Measurements from ENCODE around the gene SBNO2. TPM values are rescaled to one million over a fixed set of nuclear protein-coding genes. Genes with fewer than 3 reads are reported as not detected.

The SBNO2 gene
- total and polyA plus RNA-seq, 2 of the 4 experiments (the other 2 are of a cell fraction) = 13.4 to 40.5 TPM

DNA sequence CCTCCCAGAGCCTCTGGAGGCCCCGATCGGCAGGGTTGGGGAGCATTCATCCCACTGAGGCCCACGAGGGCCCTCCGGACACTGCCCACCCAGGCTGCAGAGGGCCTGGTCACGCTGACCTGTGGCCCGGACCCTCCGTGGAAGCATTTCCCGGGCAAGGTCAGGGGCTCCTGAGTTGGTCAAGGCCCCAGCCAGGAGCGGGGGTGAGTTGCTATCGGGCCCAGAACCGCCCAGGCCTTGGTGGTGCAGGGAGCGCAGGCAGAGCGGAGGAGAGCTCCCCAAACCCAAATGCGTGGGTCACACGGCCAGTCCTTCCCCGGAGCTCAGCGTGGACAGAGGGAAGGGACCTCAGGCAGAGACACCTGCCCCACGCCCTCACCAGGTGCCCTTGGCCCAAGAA is 44.5 kb downstream of the SBNO2 start:
- peak overlapping the region; percentile 43; the same call in 1 of the 2 replicates for H2AK5ac ChIP-seq (ENCODE audit: low read depth, low read length)
- no peaks in the 10 kb centered on the region for H3K27me3 ChIP-seq (ENCODE audit: control insufficient read depth, insufficient read depth, low read length)
- no peak overlapping the region for H2BK5ac ChIP-seq (ENCODE audit: low read depth, low read length, poor library complexity, severe bottlenecking)
- WGBS, 2 experiments (ENCODE audit: extremely low coverage in 2 of 2, insufficient read length in 1 of 2) = 95% methylated on average over 15 of the region's 18 CpGs; no CpG with 5 or more reads in 1 of the 2 experiments
- H2BK120ac ChIP-seq (ENCODE audit: low read depth, low read length) = no peak overlapping the region
- no peak overlapping the region for H3K4ac ChIP-seq (ENCODE audit: low read depth, low read length)
- BruUV-seq (replicated peaks) = no TSS peak
- H2BK20ac ChIP-seq (ENCODE audit: low read depth, low read length) = no peak overlapping the region
- ChIA-PET POLR2A (ENCODE audit: unreplicated experiment) (no interaction called here), CTCF (interaction anchor here (0.5 kb wide), 1 partner anchor 64 kb away, joined by 3 read pairs; no protein-coding TSS in a partner anchor)
- H3K14ac ChIP-seq (replicated peaks; ENCODE audit: low read depth, low read length) = no peak overlapping the region
- H3K4me2 ChIP-seq (ENCODE audit: low read depth, low read length) = no peak overlapping the region
- intact Hi-C loops (cut with micrococcal nuclease) (no loop called here), dilution Hi-C loops (cut with HindIII; ENCODE audit: low sequenced_read_pairs, unreplicated experiment) (no loop called here), in situ Hi-C loops (cut with MboI; ENCODE audit: low sequenced_read_pairs) (no loop called here)
- no peak overlapping the region for H4K8ac ChIP-seq (ENCODE audit: low read depth in 2 of 2, low read length in 2 of 2)
- peaks cover 29% of the 10 kb centered on the region for H3K4me1 ChIP-seq (ENCODE audit: control insufficient read depth, insufficient read depth, low read length)
- H3K4me3 ChIP-seq (ENCODE audit: insufficient read depth, low read depth, low read length) = no peak overlapping the region
- ATAC-seq (ENCODE audit: low read depth) (no peak), DNase-seq (no peak)
- H2AK9ac ChIP-seq (replicated peaks; ENCODE audit: low read depth, low read length, poor library complexity) = peak overlapping the region; percentile 9
- H3K23ac ChIP-seq (ENCODE audit: low read depth, low read length) = no peak overlapping the region
- H3K56ac ChIP-seq (ENCODE audit: extremely low read depth, insufficient read depth, low read length) = no peak overlapping the region
- H3K79me1 ChIP-seq (ENCODE audit: low read depth in 1 of 2, low read length in 2 of 2) = peaks cover 30 to 79% of the 10 kb centered on the region in 2 experiments; a peak in 3 of 4 replicates
- no peaks in the 10 kb centered on the region for H3K9me3 ChIP-seq (ENCODE audit: control insufficient read depth, insufficient read depth, low read length)
- peaks cover 40% of the 10 kb centered on the region for H4K20me1 ChIP-seq (ENCODE audit: insufficient read depth, low read length)
- peaks cover 12% of the 10 kb centered on the region for H3K9me1 ChIP-seq (ENCODE audit: insufficient read depth, low read length)
- no peak for TF ChIP-seq CHD1 (IDR thresholded peaks at IDR 0.05; ENCODE audit: low read depth, low read length)
- no peak for TF ChIP-seq RCOR1 (IDR thresholded peaks at IDR 0.05; ENCODE audit: insufficient replicate concordance, low read length)
- no peak for TF ChIP-seq MAZ (IDR thresholded peaks at IDR 0.05; ENCODE audit: borderline replicate concordance, low read depth, low read length)
- no peak for TF ChIP-seq CEBPB (IDR thresholded peaks at IDR 0.05; ENCODE audit: low read depth, low read length)
- TF ChIP-seq, protein P1, sequence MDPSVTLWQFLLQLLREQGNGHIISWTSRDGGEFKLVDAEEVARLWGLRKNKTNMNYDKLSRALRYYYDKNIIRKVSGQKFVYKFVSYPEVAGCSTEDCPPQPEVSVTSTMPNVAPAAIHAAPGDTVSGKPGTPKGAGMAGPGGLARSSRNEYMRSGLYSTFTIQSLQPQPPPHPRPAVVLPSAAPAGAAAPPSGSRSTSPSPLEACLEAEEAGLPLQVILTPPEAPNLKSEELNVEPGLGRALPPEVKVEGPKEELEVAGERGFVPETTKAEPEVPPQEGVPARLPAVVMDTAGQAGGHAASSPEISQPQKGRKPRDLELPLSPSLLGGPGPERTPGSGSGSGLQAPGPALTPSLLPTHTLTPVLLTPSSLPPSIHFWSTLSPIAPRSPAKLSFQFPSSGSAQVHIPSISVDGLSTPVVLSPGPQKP (IDR thresholded peaks at IDR 0.05; ENCODE audit: borderline replicate concordance, low read depth, low read length) = no peak
- no peak for TF ChIP-seq NFE2L2 (IDR thresholded peaks at IDR 0.05; ENCODE audit: low read depth, low read length)
- TF ChIP-seq RFX5 (IDR thresholded peaks at IDR 0.05; ENCODE audit: low read depth, low read length) = no peak
- TF ChIP-seq, protein P2, sequence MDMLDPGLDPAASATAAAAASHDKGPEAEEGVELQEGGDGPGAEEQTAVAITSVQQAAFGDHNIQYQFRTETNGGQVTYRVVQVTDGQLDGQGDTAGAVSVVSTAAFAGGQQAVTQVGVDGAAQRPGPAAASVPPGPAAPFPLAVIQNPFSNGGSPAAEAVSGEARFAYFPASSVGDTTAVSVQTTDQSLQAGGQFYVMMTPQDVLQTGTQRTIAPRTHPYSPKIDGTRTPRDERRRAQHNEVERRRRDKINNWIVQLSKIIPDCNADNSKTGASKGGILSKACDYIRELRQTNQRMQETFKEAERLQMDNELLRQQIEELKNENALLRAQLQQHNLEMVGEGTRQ (IDR thresholded peaks at IDR 0.05; ENCODE audit: low read depth, low read length) = no peak
- no peak for TF ChIP-seq SMC3 (IDR thresholded peaks at IDR 0.05; ENCODE audit: low read depth, low read length)
- TF ChIP-seq POLR2A (IDR thresholded peaks at IDR 0.05; ENCODE audit: low read depth, low read length) = no peak
- TF ChIP-seq FOS (IDR thresholded peaks at IDR 0.05; ENCODE audit: low read depth, low read length) = no peak
- TF ChIP-seq MXI1 (IDR thresholded peaks at IDR 0.05; ENCODE audit: borderline replicate concordance, low read depth, low read length) = no peak
- H4K91ac ChIP-seq (ENCODE audit: insufficient read depth, low read depth, low read length) = no peak overlapping the region
- H2BK15ac ChIP-seq (ENCODE audit: low read depth, low read length) = no peak overlapping the region
- no peak overlapping the region for H4K5ac ChIP-seq (ENCODE audit: low read depth, low read length)
- H3K36me3 ChIP-seq (ENCODE audit: control insufficient read depth, insufficient read depth, low read length) = peaks cover 47% of the 10 kb centered on the region
- H3K18ac ChIP-seq (ENCODE audit: low read depth, low read length) = no peak overlapping the region
- H3K27ac ChIP-seq (ENCODE audit: insufficient read depth, low read length) = no peak overlapping the region
- H2AFZ ChIP-seq (replicated peaks; ENCODE audit: low read length, poor library complexity) = no peak overlapping the region
- no peak overlapping the region for H3K9ac ChIP-seq (ENCODE audit: low read depth, low read length)

All from IMR-90 (cell line).